WTC11 (cell line): ENCODE measurements around the gene PCDH12. TPM values are rescaled to one million over a fixed set of nuclear protein-coding genes. Genes with fewer than 3 reads are reported as not detected.

Experiments
- ATAC-seq: fragments of 200-7000 bp; cut with Tn5 transposase; 2 replicates; pipeline ENCODE4 v1.10.0; 2021; ENCODE audit warnings: mild to moderate bottlenecking, moderate library complexity
- CTCF ChIA-PET: fragments of 300-600 bp; sonication (Branson Sonifier 250); formaldehyde crosslinking; loops from one replicate; lab custom pipeline; 2021; ENCODE audit warnings: antibody characterized with exemption; lab: Charles Lee
- POLR2A ChIA-PET: fragments of 350-600 bp; sonication (Branson Sonifier 250); formaldehyde crosslinking; loops from one replicate; lab custom pipeline; 2021; ENCODE audit warnings: antibody characterized with exemption; lab: Charles Lee
- DNase-seq: peaks from one replicate; pipeline ENCODE4 v3.0.0; 2021; ENCODE audit warnings: low spot score
- H3K27ac Mint-ChIP-seq: 2 replicates; pipeline ENCODE4 v1.8.0; 2021; ENCODE audit warnings: mixed read lengths
- H3K27me3 Mint-ChIP-seq: 2 replicates; pipeline ENCODE4 v1.8.0; 2021; ENCODE audit warnings: low read depth, mild to moderate bottlenecking, moderate library complexity, mixed read lengths
- H3K36me3 Mint-ChIP-seq: 2 replicates; pipeline ENCODE4 v1.8.0; 2021; ENCODE audit warnings: mixed read lengths
- H3K4me1 Mint-ChIP-seq: 2 replicates; pipeline ENCODE4 v1.8.0; 2022; ENCODE audit warnings: mixed read lengths
- H3K4me3 Mint-ChIP-seq: 2 replicates; pipeline ENCODE4 v1.8.0; 2021; ENCODE audit warnings: mild to moderate bottlenecking, moderate library complexity, mixed read lengths
- H3K9me3 Mint-ChIP-seq: 2 replicates; pipeline ENCODE4 v1.8.0; 2021; ENCODE audit warnings: mixed read lengths
- ATF1 ChIP-seq: sonication (generic); formaldehyde crosslinking; IDR thresholded peaks from 2 replicates; pipeline ENCODE4 v1.8.1; 2023; ENCODE audit warnings: mild to moderate bottlenecking, moderate library complexity, missing genetic modification reagents
- CREM ChIP-seq: sonication (generic); formaldehyde crosslinking; IDR thresholded peaks from 2 replicates; pipeline ENCODE4 v1.8.1; 2022; ENCODE audit warnings: mild to moderate bottlenecking, missing genetic modification reagents, moderate library complexity
- FOXP1 ChIP-seq: sonication (generic); formaldehyde crosslinking; IDR thresholded peaks from 2 replicates; pipeline ENCODE4 v1.8.0; 2022; ENCODE audit warnings: missing genetic modification reagents, mild to moderate bottlenecking, moderate library complexity, borderline replicate concordance
- GRHL2 ChIP-seq: fragments of 250-450 bp; sonication (Bioruptor Pico); IDR thresholded peaks from 2 replicates; pipeline ENCODE4 v1.8.0; 2022; ENCODE audit warnings: mild to moderate bottlenecking, moderate library complexity; ENCODE audit not compliant: insufficient replicate concordance, severe bottlenecking
- KAT7 ChIP-seq: sonication (generic); formaldehyde crosslinking; IDR thresholded peaks from 2 replicates; pipeline ENCODE4 v1.8.1; 2023; ENCODE audit warnings: missing genetic modification reagents, mild to moderate bottlenecking, borderline replicate concordance
- NFE2L1 ChIP-seq: sonication (generic); formaldehyde crosslinking; IDR thresholded peaks from 2 replicates; pipeline ENCODE4 v1.8.1; 2023; ENCODE audit warnings: missing genetic modification reagents
- ZNF232 ChIP-seq: sonication (generic); formaldehyde crosslinking; IDR thresholded peaks from 2 replicates; pipeline ENCODE4 v1.8.0; 2022; ENCODE audit warnings: mild to moderate bottlenecking, missing genetic modification reagents
- ZNF671 ChIP-seq: fragments of 250-450 bp; sonication (Bioruptor Pico); IDR thresholded peaks from 2 replicates; pipeline ENCODE4 v1.8.0; 2021; ENCODE audit warnings: mild to moderate bottlenecking
- total RNA-seq: library from RNA; stranded (reverse); gene quantifications from 3 replicates; pipeline ENCODE4 v1.2.3, GENCODE V29; 2021
- TF ChIP-seq, protein P1 (sequence below): fragments of 200-600 bp; IDR thresholded peaks from 2 replicates; pipeline ENCODE4 v1.8.0; 2022; ENCODE audit warnings: antibody characterized with exemption
- TF ChIP-seq, protein P2 (sequence below): fragments of 250-450 bp; sonication (Bioruptor Pico); IDR thresholded peaks from 2 replicates; pipeline ENCODE4 v1.9.0; 2021; ENCODE audit warnings: mild to moderate bottlenecking, borderline replicate concordance
- TF ChIP-seq, protein P3 (sequence below): sonication (generic); formaldehyde crosslinking; IDR thresholded peaks from 2 replicates; pipeline ENCODE4 v1.8.1; 2023; ENCODE audit warnings: mild to moderate bottlenecking, missing genetic modification reagents, moderate library complexity
- TF ChIP-seq, protein P4 (sequence below): fragments of 250-450 bp; sonication (Bioruptor Pico); IDR thresholded peaks from 2 replicates; pipeline ENCODE4 v1.9.0; 2021; ENCODE audit warnings: moderate library complexity, mild to moderate bottlenecking, inconsistent platforms, borderline replicate concordance
- TF ChIP-seq, protein P5 (sequence below): sonication (generic); formaldehyde crosslinking; IDR thresholded peaks from 2 replicates; pipeline ENCODE4 v1.8.0; 2022; ENCODE audit warnings: missing genetic modification reagents

PCDH12 gene
- total RNA-seq, 1 experiment from 2014 or later, result 0.33 TPM

DNA sequence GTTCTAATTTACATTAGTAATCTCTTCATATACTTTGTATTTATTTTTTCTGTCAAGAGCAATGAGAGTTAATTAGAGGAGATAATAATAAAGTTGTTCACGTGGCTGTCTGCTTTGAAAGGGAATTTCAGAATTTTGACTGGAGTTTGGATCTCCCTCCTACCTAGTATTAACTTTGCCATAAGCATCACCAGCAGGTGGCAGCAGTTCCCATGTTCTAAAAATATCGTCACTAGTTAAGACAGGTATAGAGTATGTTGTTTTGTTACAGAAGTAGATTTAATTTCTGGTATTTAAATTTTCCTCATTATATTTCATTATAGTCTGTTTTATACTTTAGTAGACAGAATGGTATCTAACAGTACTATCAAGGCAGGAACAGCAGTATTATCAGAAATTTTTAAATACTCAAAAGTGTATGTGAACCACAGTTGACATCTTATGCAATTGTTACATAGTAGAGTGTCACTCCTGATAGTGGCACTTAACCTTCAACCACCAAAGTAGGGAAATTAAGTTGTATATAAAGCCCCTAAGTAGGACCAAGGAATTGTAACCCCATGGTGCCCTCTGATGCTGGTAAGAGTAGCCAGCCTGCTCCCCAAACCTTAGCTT, 34.5 kb upstream of the PCDH12 start:
- ChIA-PET CTCF (interaction anchor here (0.6 to 5.7 kb wide), 7 partner anchors 20 to 702 kb away, joined by 3 to 48 read pairs (median 3); partner anchors contain the start of genes GNPDA1, NDFIP1 and RNF14), POLR2A (no interaction called here)
- peak; percentile 50 for ATAC-seq
- Mint-ChIP-seq H3K27ac (no peak overlapping the region), H3K9me3 (no peaks in the 10 kb centered on the region), H3K4me3 (no peak overlapping the region), H3K4me1 (no peaks in the 10 kb centered on the region), H3K27me3 (no peaks in the 10 kb centered on the region), H3K36me3 (peaks cover 20% of the 10 kb centered on the region)
- TF ChIP-seq, protein P1, sequence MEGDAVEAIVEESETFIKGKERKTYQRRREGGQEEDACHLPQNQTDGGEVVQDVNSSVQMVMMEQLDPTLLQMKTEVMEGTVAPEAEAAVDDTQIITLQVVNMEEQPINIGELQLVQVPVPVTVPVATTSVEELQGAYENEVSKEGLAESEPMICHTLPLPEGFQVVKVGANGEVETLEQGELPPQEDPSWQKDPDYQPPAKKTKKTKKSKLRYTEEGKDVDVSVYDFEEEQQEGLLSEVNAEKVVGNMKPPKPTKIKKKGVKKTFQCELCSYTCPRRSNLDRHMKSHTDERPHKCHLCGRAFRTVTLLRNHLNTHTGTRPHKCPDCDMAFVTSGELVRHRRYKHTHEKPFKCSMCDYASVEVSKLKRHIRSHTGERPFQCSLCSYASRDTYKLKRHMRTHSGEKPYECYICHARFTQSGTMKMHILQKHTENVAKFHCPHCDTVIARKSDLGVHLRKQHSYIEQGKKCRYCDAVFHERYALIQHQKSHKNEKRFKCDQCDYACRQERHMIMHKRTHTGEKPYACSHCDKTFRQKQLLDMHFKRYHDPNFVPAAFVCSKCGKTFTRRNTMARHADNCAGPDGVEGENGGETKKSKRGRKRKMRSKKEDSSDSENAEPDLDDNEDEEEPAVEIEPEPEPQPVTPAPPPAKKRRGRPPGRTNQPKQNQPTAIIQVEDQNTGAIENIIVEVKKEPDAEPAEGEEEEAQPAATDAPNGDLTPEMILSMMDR, result peak; percentile 62
- TF ChIP-seq, protein P2, sequence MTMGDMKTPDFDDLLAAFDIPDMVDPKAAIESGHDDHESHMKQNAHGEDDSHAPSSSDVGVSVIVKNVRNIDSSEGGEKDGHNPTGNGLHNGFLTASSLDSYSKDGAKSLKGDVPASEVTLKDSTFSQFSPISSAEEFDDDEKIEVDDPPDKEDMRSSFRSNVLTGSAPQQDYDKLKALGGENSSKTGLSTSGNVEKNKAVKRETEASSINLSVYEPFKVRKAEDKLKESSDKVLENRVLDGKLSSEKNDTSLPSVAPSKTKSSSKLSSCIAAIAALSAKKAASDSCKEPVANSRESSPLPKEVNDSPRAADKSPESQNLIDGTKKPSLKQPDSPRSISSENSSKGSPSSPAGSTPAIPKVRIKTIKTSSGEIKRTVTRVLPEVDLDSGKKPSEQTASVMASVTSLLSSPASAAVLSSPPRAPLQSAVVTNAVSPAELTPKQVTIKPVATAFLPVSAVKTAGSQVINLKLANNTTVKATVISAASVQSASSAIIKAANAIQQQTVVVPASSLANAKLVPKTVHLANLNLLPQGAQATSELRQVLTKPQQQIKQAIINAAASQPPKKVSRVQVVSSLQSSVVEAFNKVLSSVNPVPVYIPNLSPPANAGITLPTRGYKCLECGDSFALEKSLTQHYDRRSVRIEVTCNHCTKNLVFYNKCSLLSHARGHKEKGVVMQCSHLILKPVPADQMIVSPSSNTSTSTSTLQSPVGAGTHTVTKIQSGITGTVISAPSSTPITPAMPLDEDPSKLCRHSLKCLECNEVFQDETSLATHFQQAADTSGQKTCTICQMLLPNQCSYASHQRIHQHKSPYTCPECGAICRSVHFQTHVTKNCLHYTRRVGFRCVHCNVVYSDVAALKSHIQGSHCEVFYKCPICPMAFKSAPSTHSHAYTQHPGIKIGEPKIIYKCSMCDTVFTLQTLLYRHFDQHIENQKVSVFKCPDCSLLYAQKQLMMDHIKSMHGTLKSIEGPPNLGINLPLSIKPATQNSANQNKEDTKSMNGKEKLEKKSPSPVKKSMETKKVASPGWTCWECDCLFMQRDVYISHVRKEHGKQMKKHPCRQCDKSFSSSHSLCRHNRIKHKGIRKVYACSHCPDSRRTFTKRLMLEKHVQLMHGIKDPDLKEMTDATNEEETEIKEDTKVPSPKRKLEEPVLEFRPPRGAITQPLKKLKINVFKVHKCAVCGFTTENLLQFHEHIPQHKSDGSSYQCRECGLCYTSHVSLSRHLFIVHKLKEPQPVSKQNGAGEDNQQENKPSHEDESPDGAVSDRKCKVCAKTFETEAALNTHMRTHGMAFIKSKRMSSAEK (CRISPR knock-in tag), result no peak
- DNase-seq, result peak; percentile 78

DNA sequence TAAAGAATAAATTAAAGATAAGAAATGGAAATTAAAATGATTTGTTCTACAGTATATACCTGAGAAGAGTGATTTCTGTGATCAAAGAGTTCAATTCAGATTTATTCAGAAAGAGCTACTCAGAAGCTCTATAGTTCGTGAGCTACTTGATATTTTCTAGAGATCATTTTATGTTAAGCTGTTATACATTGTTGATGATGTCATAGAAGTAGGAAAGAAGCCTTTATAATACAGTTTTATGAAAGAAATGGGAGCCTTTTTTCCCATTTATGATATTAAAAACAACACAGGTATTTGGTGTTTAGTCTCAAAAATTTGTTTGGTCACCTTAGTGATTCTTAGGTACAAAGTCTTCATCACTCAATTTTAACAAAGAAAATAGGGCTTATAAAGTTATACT, 31.7 kb upstream of the PCDH12 start:
- no peak for ATAC-seq
- DNase-seq, result no peak
- Mint-ChIP-seq H3K4me3 (no peak overlapping the region), H3K27ac (no peak overlapping the region), H3K9me3 (no peaks in the 10 kb centered on the region), H3K4me1 (no peaks in the 10 kb centered on the region), H3K27me3 (no peaks in the 10 kb centered on the region), H3K36me3 (peaks cover 30% of the 10 kb centered on the region)
- ChIA-PET POLR2A (no interaction called here), CTCF (interaction anchor here (0.7 to 5.7 kb wide), 6 partner anchors 21 to 298 kb away, joined by 3 to 48 read pairs (median 10); partner anchors contain the start of genes GNPDA1 and RNF14)
- TF ChIP-seq ATF1 (CRISPR knock-in tag) (no peak), ZNF232 (CRISPR knock-in tag) (no peak), ZNF671 (CRISPR knock-in tag) (no peak)
- TF ChIP-seq, protein P3, sequence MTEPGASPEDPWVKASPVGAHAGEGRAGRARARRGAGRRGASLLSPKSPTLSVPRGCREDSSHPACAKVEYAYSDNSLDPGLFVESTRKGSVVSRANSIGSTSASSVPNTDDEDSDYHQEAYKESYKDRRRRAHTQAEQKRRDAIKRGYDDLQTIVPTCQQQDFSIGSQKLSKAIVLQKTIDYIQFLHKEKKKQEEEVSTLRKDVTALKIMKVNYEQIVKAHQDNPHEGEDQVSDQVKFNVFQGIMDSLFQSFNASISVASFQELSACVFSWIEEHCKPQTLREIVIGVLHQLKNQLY, result no peak

DNA sequence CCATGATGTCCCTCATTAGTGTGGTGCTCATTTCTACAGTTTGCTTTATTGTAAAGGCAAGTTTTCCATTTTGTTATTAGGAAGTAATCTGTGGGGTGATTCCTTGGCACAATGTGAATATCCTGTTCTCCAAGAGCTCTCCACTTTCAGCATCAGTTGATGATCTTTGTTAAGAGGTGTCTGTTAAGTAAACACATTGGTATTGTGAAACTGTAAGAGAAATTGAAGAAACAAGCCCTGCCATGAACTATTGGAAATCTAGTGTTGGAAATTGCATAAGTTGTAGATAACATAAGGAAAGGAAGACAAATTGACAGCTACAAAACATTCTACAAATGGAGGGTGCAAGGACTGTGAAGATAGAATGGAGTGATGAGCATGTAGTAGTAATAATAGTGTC, 28.1 kb upstream of the PCDH12 start:
- Mint-ChIP-seq H3K9me3 (no peaks in the 10 kb centered on the region), H3K27ac (0 out of 2 replicates have a peak overlapping the region, but pooled peaks have one; percentile 1), H3K27me3 (no peaks in the 10 kb centered on the region), H3K36me3 (peaks cover 40% of the 10 kb centered on the region), H3K4me1 (no peaks in the 10 kb centered on the region), H3K4me3 (no peak overlapping the region)
- DNase-seq (no peak), ATAC-seq (no peak)
- ChIA-PET POLR2A (no interaction called here), CTCF (interaction anchor here (0.8 kb wide), 1 partner anchor 16 kb away, joined by 3 read pairs; the partner anchor contains the start of gene RNF14)
- no peak for TF ChIP-seq FOXP1 (CRISPR knock-in tag)
- TF ChIP-seq CREM (CRISPR knock-in tag), result no peak
- TF ChIP-seq GRHL2 (CRISPR knock-in tag), result no peak
- TF ChIP-seq, protein P4, sequence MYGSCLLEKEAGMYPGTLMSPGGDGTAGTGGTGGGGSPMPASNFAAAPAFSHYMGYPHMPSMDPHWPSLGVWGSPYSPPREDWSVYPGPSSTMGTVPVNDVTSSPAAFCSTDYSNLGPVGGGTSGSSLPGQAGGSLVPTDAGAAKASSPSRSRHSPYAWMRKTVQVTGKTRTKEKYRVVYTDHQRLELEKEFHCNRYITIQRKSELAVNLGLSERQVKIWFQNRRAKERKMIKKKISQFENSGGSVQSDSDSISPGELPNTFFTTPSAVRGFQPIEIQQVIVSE, result no peak
- TF ChIP-seq KAT7 (CRISPR knock-in tag), result no peak
- TF ChIP-seq, protein P5, sequence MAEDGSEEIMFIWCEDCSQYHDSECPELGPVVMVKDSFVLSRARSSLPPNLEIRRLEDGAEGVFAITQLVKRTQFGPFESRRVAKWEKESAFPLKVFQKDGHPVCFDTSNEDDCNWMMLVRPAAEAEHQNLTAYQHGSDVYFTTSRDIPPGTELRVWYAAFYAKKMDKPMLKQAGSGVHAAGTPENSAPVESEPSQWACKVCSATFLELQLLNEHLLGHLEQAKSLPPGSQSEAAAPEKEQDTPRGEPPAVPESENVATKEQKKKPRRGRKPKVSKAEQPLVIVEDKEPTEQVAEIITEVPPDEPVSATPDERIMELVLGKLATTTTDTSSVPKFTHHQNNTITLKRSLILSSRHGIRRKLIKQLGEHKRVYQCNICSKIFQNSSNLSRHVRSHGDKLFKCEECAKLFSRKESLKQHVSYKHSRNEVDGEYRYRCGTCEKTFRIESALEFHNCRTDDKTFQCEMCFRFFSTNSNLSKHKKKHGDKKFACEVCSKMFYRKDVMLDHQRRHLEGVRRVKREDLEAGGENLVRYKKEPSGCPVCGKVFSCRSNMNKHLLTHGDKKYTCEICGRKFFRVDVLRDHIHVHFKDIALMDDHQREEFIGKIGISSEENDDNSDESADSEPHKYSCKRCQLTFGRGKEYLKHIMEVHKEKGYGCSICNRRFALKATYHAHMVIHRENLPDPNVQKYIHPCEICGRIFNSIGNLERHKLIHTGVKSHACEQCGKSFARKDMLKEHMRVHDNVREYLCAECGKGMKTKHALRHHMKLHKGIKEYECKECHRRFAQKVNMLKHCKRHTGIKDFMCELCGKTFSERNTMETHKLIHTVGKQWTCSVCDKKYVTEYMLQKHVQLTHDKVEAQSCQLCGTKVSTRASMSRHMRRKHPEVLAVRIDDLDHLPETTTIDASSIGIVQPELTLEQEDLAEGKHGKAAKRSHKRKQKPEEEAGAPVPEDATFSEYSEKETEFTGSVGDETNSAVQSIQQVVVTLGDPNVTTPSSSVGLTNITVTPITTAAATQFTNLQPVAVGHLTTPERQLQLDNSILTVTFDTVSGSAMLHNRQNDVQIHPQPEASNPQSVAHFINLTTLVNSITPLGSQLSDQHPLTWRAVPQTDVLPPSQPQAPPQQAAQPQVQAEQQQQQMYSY (CRISPR knock-in tag), result no peak
- TF ChIP-seq NFE2L1 (CRISPR knock-in tag), result no peak
